Adrenal gland (tissue), 12 donors: Measurements from ENCODE around the gene INO80E. TPM values are rescaled to one million over a fixed set of nuclear protein-coding genes. Genes with fewer than 3 reads are reported as not detected.

Experiments used
- DNase-seq, 7 donors: peaks; one replicate each; pipeline ENCODE4 v3.0.0-alpha.2; 2019 to 2020
- H3K27ac ChIP-seq, 5 donors: fragments of 200-600 bp; sonication (generic) in 4 of 5; 1 replicate in 3 of 5; 2 replicates in 2 of 5; pipeline versions ENCODE4 v1.5.1 to v1.8.0; 2016 to 2020; ENCODE audit warnings: mild to moderate bottlenecking in 1 of 5
- H3K27me3 ChIP-seq: fragments of 200-600 bp; 2 replicates; pipeline ENCODE4 v1.8.0; 2021
- H3K36me3 ChIP-seq, 2 donors: fragments of 200-600 bp; replicated peaks in 1 of 2; 1 replicate in 1 of 2; 2 replicates in 1 of 2; pipeline versions ENCODE4 v1.5.1 to v1.8.0; 2018 to 2022
- H3K4me1 ChIP-seq, 2 donors: fragments of 200-600 bp; replicated peaks in 1 of 2; 1 replicate in 1 of 2; 2 replicates in 1 of 2; pipeline versions ENCODE4 v1.5.1 to v1.8.0; 2018 to 2021
- H3K4me3 ChIP-seq, 4 donors: fragments of 200-600 bp; sonication (generic) in 3 of 4; one replicate each; pipeline ENCODE4 v1.5.1; 2016 to 2018
- H3K9me3 ChIP-seq, 3 donors: fragments of 200-600 bp; sonication (generic) in 1 of 3; replicated peaks in 1 of 3; 1 replicate in 2 of 3; 2 replicates in 1 of 3; pipeline versions ENCODE4 v1.5.1 to v1.8.0; 2016 to 2021
- CTCF ChIP-seq, 6 experiments: fragments of 450-650 bp in 4 of 6; fragments of 200-600 bp in 2 of 6; sonication (generic) in 1 of 6; IDR thresholded peaks; 1 replicate in 5 of 6; 2 replicates in 1 of 6; pipeline versions ENCODE4 v1.5.1 to v1.8.0; 2016 to 2021; ENCODE audit warnings: antibody characterized with exemption in 6 of 6, mild to moderate bottlenecking in 2 of 6, moderate library complexity in 1 of 6
- POLR2A ChIP-seq, 2 donors: fragments of 450-650 bp; IDR thresholded peaks; one replicate each; pipeline ENCODE4 v1.6.1; 2017; ENCODE audit warnings: antibody characterized with exemption in 2 of 2, mild to moderate bottlenecking in 2 of 2, moderate library complexity in 1 of 2
- WGBS, 4 donors: extraction: QIAGEN DNeasy Blood & Tissue Kit in 2 of 4; methylation state at CpG; one replicate each; pipeline versions ENCODE4 v1.1.5 to v1.1.7; 2013 to 2017; 5-methylcytosine and 5-hydroxymethylcytosine counted together
- intact Hi-C, 2 donors: fragments of 100-400 bp; cut with DNase I; formaldehyde crosslinking; loops; one replicate each; pipeline versions ENCODE4 v1.14.1 to v1.15.0; 2022 to 2023
- polyA plus RNA-seq, 3 donors: library from polyadenylated mRNA; stranded (reverse); fragments of 200-250 nt in 2 of 3; fragments of 350-450 nt in 1 of 3; fragmentation: Illumina TruSeq in 1 of 3; extraction: RNeasy Lipid Tissue Mini Kit (QIAGEN cat#74804) in 1 of 3; gene quantifications; one replicate each; pipeline ENCODE4 v1.2.3, GENCODE V29; 2013 to 2014
- total RNA-seq, 9 donors: library from RNA; depleted of rRNA in 4 of 9; stranded (reverse); fragments of >200 nt in 4 of 9; fragments of 120-200 nt in 1 of 9; fragmentation: NEBNext Ultra II Directional in 1 of 9; extraction: Animal tissue kit (Norgen Biotek cat#: 25700) in 1 of 9; gene quantifications; one replicate each; pipeline versions ENCODE4 v1.1.0 to v1.2.4, GENCODE V29; 2013 to 2023
- donor health status: healthy with polysubstance abuse.
- donor health status: Bipolar disorder and iron deficiency.
- donor health status: DM: yes; HTN: yes; CAD: no.
- donor health status: DM: no; HTN: no; CAD: no.
- donor health status: DM: no; HTN: no; CAD: no.
- donor health status: DM: yes; HTN: yes; CAD: no.

The INO80E gene
- total and polyA plus RNA-seq, 12 donors: 31.8 to 362 (median 73.4) TPM

GRCh38 chr16:29968205-29968604 lies 27.8 kb upstream of the INO80E start:
- no peak for TF ChIP-seq POLR2A (IDR thresholded peaks at IDR 0.05)
- no peak for TF ChIP-seq CTCF (IDR thresholded peaks at IDR 0.05)
- Histone ChIP-seq H3K9me3 (no peaks in the 10 kb centered on the region), H3K4me1 (peaks cover 2 to 38% of the 10 kb centered on the region in 2 donors), H3K27ac (no peak overlapping the region), H3K36me3 (peaks cover 0 to 37% of the 10 kb centered on the region in 2 donors), H3K4me3 (no peak overlapping the region), H3K27me3 (no peaks in the 10 kb centered on the region)
- intact Hi-C loops: no loop called here
- DNase-seq: no peak
- WGBS, 4 donors: 84 to 88% (median 86%) methylated on average over 3 to 4 of the region's 4 CpGs

GRCh38 chr16:29971304-29971703 lies 24.7 kb upstream of the INO80E start:
- no peak for TF ChIP-seq CTCF (IDR thresholded peaks at IDR 0.05)
- intact Hi-C loops: loop anchor here in 1 of 2 donors (5.0 kb wide), 1 partner anchor 44 kb away; the partner anchor contains the start of gene KCTD13
- Histone ChIP-seq H3K9me3 (no peaks in the 10 kb centered on the region), H3K4me1 (peaks cover 17 to 34% of the 10 kb centered on the region in 2 donors), H3K27me3 (no peaks in the 10 kb centered on the region), H3K27ac (no peak overlapping the region), H3K4me3 (no peak overlapping the region), H3K36me3 (peaks cover 0 to 37% of the 10 kb centered on the region in 2 donors)
- WGBS, 4 donors: 62 to 87% (median 80%) methylated on average over 4 to 8 of the region's 8 CpGs
- DNase-seq: no peak

- Histone ChIP-seq H3K36me3 (peaks cover 0 to 38% of the 10 kb centered on the region in 2 donors), H3K4me3 (no peak overlapping the region), H3K4me1 (peaks cover 21 to 36% of the 10 kb centered on the region in 2 donors), H3K9me3 (no peaks in the 10 kb centered on the region), H3K27ac (peak overlapping the region in 2 of 5 donors; percentile 81 to 87), H3K27me3 (no peaks in the 10 kb centered on the region)
- intact Hi-C loops: loop anchor here in 1 of 2 donors (5.0 kb wide), 1 partner anchor 45 kb away; the partner anchor contains the start of gene KCTD13
- no peak for TF ChIP-seq POLR2A (IDR thresholded peaks at IDR 0.05)
- no peak for TF ChIP-seq CTCF (IDR thresholded peaks at IDR 0.05)
- WGBS, 4 donors: 86 to 92% (median 88%) methylated on average over 1 of the region's 1 CpG
- no peak for DNase-seq
Observed at GRCh38 chr16:29972500-29972899, 23.5 kb upstream of the INO80E start.

GRCh38 chr16:29972992-29973383 lies 23.1 kb upstream of the INO80E start:
- H3K27ac ChIP-seq: peak overlapping the region in 2 of 5 donors; percentile 81 to 87
- no peak for TF ChIP-seq CTCF (IDR thresholded peaks at IDR 0.05)
- no peak for TF ChIP-seq POLR2A (IDR thresholded peaks at IDR 0.05)
- 47 to 53% (median 49%) methylated on average over 6 of the region's 6 CpGs for WGBS, 4 donors
- peaks cover 0 to 41% of the 10 kb centered on the region in 2 donors for H3K36me3 ChIP-seq
- no peaks in the 10 kb centered on the region for H3K9me3 ChIP-seq
- peak overlapping the region in 1 of 4 donors; percentile 68 for H3K4me3 ChIP-seq
- no peaks in the 10 kb centered on the region for H3K27me3 ChIP-seq
- no peak for DNase-seq
- peaks cover 21 to 39% of the 10 kb centered on the region in 2 donors for H3K4me1 ChIP-seq
- intact Hi-C loops: loop anchor here in 1 of 2 donors (5.0 kb wide), 1 partner anchor 46 kb away; the partner anchor contains the start of gene KCTD13
